IMR-90 (cell line): ENCODE measurements around the gene ANAPC7.
A peak's percentile ranks its signal among the peaks of the same experiment; 100 is the strongest.

Experiments used
- BHLHE40 ChIP-seq: fragments of 150-350 bp; IDR thresholded peaks from 2 replicates; pipeline ENCODE4 v1.6.1; 2016; ENCODE audit warnings: mild to moderate bottlenecking, low read depth, low read length
- FOS ChIP-seq: fragments of 150-350 bp; IDR thresholded peaks from 2 replicates; pipeline ENCODE4 v1.6.1; 2016; ENCODE audit warnings: low read depth, low read length
- MAFK ChIP-seq: IDR thresholded peaks from 2 replicates; pipeline ENCODE4 v1.6.1; 2012; ENCODE audit warnings: low read depth, low read length, improper control_type of control experiment
- MAZ ChIP-seq: IDR thresholded peaks from 2 replicates; pipeline ENCODE4 v1.6.1; 2012; ENCODE audit warnings: low read depth, mild to moderate bottlenecking, low read length, improper control_type of control experiment, moderate library complexity, borderline replicate concordance
- MXI1 ChIP-seq: IDR thresholded peaks from 2 replicates; pipeline ENCODE4 v1.6.1; 2012; ENCODE audit warnings: low read depth, mild to moderate bottlenecking, low read length, moderate library complexity, borderline replicate concordance
- POLR2A ChIP-seq: IDR thresholded peaks from 2 replicates; pipeline ENCODE4 v1.6.1; 2012; ENCODE audit warnings: mild to moderate bottlenecking, low read depth, low read length
- RAD21 ChIP-seq: IDR thresholded peaks from 2 replicates; pipeline ENCODE4 v1.6.1; 2012; ENCODE audit warnings: low read length, improper control_type of control experiment
- RCOR1 ChIP-seq: IDR thresholded peaks from 2 replicates; pipeline ENCODE4 v1.6.1; 2012; ENCODE audit warnings: mild to moderate bottlenecking, low read length, improper control_type of control experiment; ENCODE audit not compliant: insufficient replicate concordance
- RFX5 ChIP-seq: IDR thresholded peaks from 2 replicates; pipeline ENCODE4 v1.8.0; 2012; ENCODE audit warnings: low read depth, mild to moderate bottlenecking, low read length, moderate library complexity
- SMC3 ChIP-seq: fragments of 150-350 bp; IDR thresholded peaks from 2 replicates; pipeline ENCODE4 v1.6.1; 2016; ENCODE audit warnings: low read depth, mild to moderate bottlenecking, antibody characterized with exemption, low read length, moderate library complexity
- TF ChIP-seq, protein P1 (sequence below): conservative IDR thresholded peaks from 2 replicates; pipeline ENCODE4 v1.5.1; 2012; ENCODE audit warnings: mild to moderate bottlenecking, low read depth, low read length, improper control_type of control experiment
- TF ChIP-seq, protein P2 (sequence below): fragments of 150-350 bp; IDR thresholded peaks from 2 replicates; pipeline ENCODE4 v1.6.1; 2017; ENCODE audit warnings: mild to moderate bottlenecking, antibody characterized with exemption, low read length, low read depth
- TF ChIP-seq, protein P3 (sequence below): fragments of 150-350 bp; IDR thresholded peaks from 2 replicates; pipeline ENCODE4 v1.6.1; 2016; ENCODE audit warnings: low read depth, mild to moderate bottlenecking, low read length, moderate library complexity, borderline replicate concordance

DNA sequence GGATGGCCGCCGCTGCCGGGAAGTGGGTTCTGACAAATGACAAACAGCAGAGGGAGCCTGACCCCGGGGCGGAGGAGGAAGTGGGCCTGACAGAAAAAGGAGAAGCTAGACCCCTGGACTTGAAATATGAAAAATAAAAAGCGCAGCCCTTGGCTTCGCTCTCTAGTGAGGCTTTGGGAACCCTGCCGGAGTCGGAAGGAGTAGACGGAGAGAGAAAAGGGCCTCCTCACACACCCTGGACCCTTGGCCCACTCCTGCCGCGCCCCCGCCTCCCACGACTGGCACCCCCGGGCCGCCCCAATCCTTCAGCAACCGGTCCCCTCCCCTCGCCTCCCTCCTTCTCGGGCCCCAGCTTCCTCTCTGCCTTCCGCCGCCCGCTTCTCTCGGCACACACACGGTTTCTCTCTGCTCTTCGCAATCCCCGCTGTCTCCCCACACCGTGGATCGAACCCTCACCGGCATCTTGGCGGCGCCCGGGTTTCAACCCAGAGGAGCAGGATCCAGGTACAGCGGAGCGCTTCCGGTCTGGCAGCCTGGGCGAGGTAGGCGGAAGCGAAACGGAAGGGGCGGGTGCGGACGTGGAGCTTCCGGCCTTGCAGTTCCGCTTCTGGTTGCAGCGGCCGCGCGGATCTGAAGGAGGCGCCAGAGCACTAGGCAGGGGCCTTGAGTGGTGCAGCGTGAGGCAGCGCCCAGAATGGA lies 46.4 kb upstream of the ANAPC7 start, which contains the start of gene ARPC3:
- TF ChIP-seq FOS (no peak), POLR2A (peak; percentile 82), BHLHE40 (no peak), MAFK (no peak), RCOR1 (no peak), MXI1 (0 out of 2 replicates have a peak, but pooled peaks have one; percentile 12), SMC3 (peak; percentile 73), MAZ (0 out of 2 replicates have a peak, but pooled peaks have one; percentile 60), RAD21 (peak; percentile 97), RFX5 (no peak)
- TF ChIP-seq, protein P1, sequence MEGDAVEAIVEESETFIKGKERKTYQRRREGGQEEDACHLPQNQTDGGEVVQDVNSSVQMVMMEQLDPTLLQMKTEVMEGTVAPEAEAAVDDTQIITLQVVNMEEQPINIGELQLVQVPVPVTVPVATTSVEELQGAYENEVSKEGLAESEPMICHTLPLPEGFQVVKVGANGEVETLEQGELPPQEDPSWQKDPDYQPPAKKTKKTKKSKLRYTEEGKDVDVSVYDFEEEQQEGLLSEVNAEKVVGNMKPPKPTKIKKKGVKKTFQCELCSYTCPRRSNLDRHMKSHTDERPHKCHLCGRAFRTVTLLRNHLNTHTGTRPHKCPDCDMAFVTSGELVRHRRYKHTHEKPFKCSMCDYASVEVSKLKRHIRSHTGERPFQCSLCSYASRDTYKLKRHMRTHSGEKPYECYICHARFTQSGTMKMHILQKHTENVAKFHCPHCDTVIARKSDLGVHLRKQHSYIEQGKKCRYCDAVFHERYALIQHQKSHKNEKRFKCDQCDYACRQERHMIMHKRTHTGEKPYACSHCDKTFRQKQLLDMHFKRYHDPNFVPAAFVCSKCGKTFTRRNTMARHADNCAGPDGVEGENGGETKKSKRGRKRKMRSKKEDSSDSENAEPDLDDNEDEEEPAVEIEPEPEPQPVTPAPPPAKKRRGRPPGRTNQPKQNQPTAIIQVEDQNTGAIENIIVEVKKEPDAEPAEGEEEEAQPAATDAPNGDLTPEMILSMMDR: peak; percentile 97
- TF ChIP-seq, protein P2, sequence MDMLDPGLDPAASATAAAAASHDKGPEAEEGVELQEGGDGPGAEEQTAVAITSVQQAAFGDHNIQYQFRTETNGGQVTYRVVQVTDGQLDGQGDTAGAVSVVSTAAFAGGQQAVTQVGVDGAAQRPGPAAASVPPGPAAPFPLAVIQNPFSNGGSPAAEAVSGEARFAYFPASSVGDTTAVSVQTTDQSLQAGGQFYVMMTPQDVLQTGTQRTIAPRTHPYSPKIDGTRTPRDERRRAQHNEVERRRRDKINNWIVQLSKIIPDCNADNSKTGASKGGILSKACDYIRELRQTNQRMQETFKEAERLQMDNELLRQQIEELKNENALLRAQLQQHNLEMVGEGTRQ: no peak
- TF ChIP-seq, protein P3, sequence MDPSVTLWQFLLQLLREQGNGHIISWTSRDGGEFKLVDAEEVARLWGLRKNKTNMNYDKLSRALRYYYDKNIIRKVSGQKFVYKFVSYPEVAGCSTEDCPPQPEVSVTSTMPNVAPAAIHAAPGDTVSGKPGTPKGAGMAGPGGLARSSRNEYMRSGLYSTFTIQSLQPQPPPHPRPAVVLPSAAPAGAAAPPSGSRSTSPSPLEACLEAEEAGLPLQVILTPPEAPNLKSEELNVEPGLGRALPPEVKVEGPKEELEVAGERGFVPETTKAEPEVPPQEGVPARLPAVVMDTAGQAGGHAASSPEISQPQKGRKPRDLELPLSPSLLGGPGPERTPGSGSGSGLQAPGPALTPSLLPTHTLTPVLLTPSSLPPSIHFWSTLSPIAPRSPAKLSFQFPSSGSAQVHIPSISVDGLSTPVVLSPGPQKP: 0 out of 2 replicates have a peak, but pooled peaks have one; percentile 71
